H9 (cell line): Measurements from ENCODE around the gene DLG1. TPM values are rescaled to one million over a fixed set of nuclear protein-coding genes. Genes with fewer than 3 reads are reported as not detected.

ENCODE experiments used
- DNase-seq: peaks from one replicate; pipeline ENCODE4 v3.0.0-alpha.2; 2017
- H2AFZ ChIP-seq: one replicate; pipeline ENCODE4 v1.6.1; 2013; ENCODE audit warnings: mild to moderate bottlenecking, low read length, control low read depth, moderate library complexity
- H2AK5ac ChIP-seq: 2 replicates; pipeline ENCODE4 v1.6.1; 2013; ENCODE audit warnings: low read length, control low read depth, mixed read lengths; ENCODE audit not compliant: insufficient read length
- H2BK120ac ChIP-seq: one replicate; pipeline ENCODE4 v1.6.1; 2013; ENCODE audit warnings: low read depth, mild to moderate bottlenecking, low read length, control low read depth, inconsistent platforms; ENCODE audit not compliant: poor library complexity, severe bottlenecking
- H2BK12ac ChIP-seq: 2 replicates; pipeline ENCODE4 v1.6.1; 2013; ENCODE audit warnings: low read length, control low read depth, mixed read lengths, low read depth; ENCODE audit not compliant: insufficient read length
- H2BK15ac ChIP-seq: 2 replicates; pipeline ENCODE4 v1.6.1; 2013; ENCODE audit warnings: low read depth, low read length, control low read depth
- H2BK20ac ChIP-seq: one replicate; pipeline ENCODE4 v1.6.1; 2013; ENCODE audit warnings: low read depth, mild to moderate bottlenecking, low read length, control low read depth, inconsistent platforms; ENCODE audit not compliant: poor library complexity, severe bottlenecking
- H2BK5ac ChIP-seq: 2 replicates; pipeline ENCODE4 v1.6.1; 2013; ENCODE audit warnings: low read length, control low read depth, mixed read lengths; ENCODE audit not compliant: insufficient read length
- H3K14ac ChIP-seq: 2 replicates; pipeline ENCODE4 v1.6.1; 2013; ENCODE audit warnings: low read length, control low read depth; ENCODE audit not compliant: insufficient read depth
- H3K18ac ChIP-seq: 2 replicates; pipeline ENCODE4 v1.6.1; 2013; ENCODE audit warnings: low read depth, mild to moderate bottlenecking, mixed read lengths, low read length, control low read depth; ENCODE audit not compliant: insufficient read length
- H3K23ac ChIP-seq: 2 replicates; pipeline ENCODE4 v1.6.1; 2013; ENCODE audit warnings: low read length, control low read depth, mixed read lengths, low read depth; ENCODE audit not compliant: insufficient read length
- H3K23me2 ChIP-seq: 2 replicates; pipeline ENCODE4 v1.6.1; 2013; ENCODE audit warnings: low read depth, mild to moderate bottlenecking, mixed read lengths, low read length, control low read depth; ENCODE audit not compliant: insufficient read length, poor library complexity, severe bottlenecking
- H3K27ac ChIP-seq: 2 replicates; pipeline ENCODE4 v1.5.1; 2013; ENCODE audit warnings: low read length, control low read depth, mixed read lengths, low read depth; ENCODE audit not compliant: insufficient read length
- H3K27me3 ChIP-seq: 2 replicates; pipeline ENCODE4 v1.6.1; 2013; ENCODE audit warnings: low read length, control low read depth, inconsistent platforms; ENCODE audit not compliant: insufficient read depth
- H3K4ac ChIP-seq: 2 replicates; pipeline ENCODE4 v1.6.1; 2013; ENCODE audit warnings: low read depth, mild to moderate bottlenecking, control low read depth, inconsistent platforms, low read length, moderate library complexity
- H3K4me1 ChIP-seq: 2 replicates; pipeline ENCODE4 v1.6.1; 2013; ENCODE audit warnings: low read length, control low read depth, inconsistent platforms; ENCODE audit not compliant: insufficient read depth
- H3K4me2 ChIP-seq: 2 replicates; pipeline ENCODE4 v1.6.1; 2013; ENCODE audit warnings: low read length, control low read depth, mixed read lengths; ENCODE audit not compliant: insufficient read length, insufficient read depth
- H3K56ac ChIP-seq: 2 replicates; pipeline ENCODE4 v1.6.1; 2013; ENCODE audit warnings: low read depth, mild to moderate bottlenecking, mixed read lengths, low read length, control low read depth; ENCODE audit not compliant: insufficient read length
- H3K79me1 ChIP-seq: 2 replicates; pipeline ENCODE4 v1.6.1; 2013; ENCODE audit warnings: low read depth, mild to moderate bottlenecking, moderate library complexity, low read length, control low read depth, inconsistent platforms; ENCODE audit not compliant: insufficient read depth, poor library complexity, severe bottlenecking
- H3K79me2 ChIP-seq: 2 replicates; pipeline ENCODE4 v1.6.1; 2013; ENCODE audit warnings: low read length, control low read depth, inconsistent platforms; ENCODE audit not compliant: insufficient read depth
- H3K9ac ChIP-seq: 2 replicates; pipeline ENCODE4 v1.6.1; 2013; ENCODE audit warnings: low read length, control low read depth, mixed read lengths; ENCODE audit not compliant: insufficient read length; ENCODE audit errors: extremely low read depth
- H3K9me3 ChIP-seq: one replicate; pipeline ENCODE4 v1.6.1; 2013; ENCODE audit warnings: low read depth, low read length, inconsistent platforms; ENCODE audit not compliant: control insufficient read depth
- H3T11ph ChIP-seq: one replicate; pipeline ENCODE4 v1.6.1; 2013; ENCODE audit warnings: mild to moderate bottlenecking, low read length, control low read depth, inconsistent platforms
- H4K20me1 ChIP-seq: one replicate; pipeline ENCODE4 v1.6.1; 2013; ENCODE audit not compliant: control insufficient read depth, insufficient read length, insufficient read depth
- H4K5ac ChIP-seq: 2 replicates; pipeline ENCODE4 v1.6.1; 2013; ENCODE audit warnings: low read depth, mild to moderate bottlenecking, mixed read lengths, low read length, control low read depth; ENCODE audit not compliant: insufficient read length
- H4K8ac ChIP-seq: replicated peaks from 2 replicates; pipeline ENCODE4 v1.6.1; 2013; ENCODE audit warnings: low read length, control low read depth, mixed read lengths, low read depth; ENCODE audit not compliant: insufficient read length
- H4K91ac ChIP-seq: 2 replicates; pipeline ENCODE4 v1.6.1; 2013; ENCODE audit warnings: low read depth, mild to moderate bottlenecking, moderate library complexity, mixed read lengths, low read length, control low read depth; ENCODE audit not compliant: insufficient read length
- H3K27ac Mint-ChIP-seq, 3 experiments: 2 replicates in 2 of 3; 3 replicates in 1 of 3; pipeline ENCODE4 v1.8.0; 2020 to 2021; ENCODE audit warnings: mixed read lengths in 3 of 3, mild to moderate bottlenecking in 1 of 3, moderate library complexity in 1 of 3
- H3K27me3 Mint-ChIP-seq: 2 replicates; pipeline ENCODE4 v1.8.0; 2021; ENCODE audit warnings: low read depth, mild to moderate bottlenecking, moderate library complexity, mixed read lengths
- H3K36me3 Mint-ChIP-seq, 3 experiments: 2 replicates in 2 of 3; 3 replicates in 1 of 3; pipeline ENCODE4 v1.8.0; 2020 to 2021; ENCODE audit warnings: low read depth in 3 of 3, mixed read lengths in 3 of 3; ENCODE audit not compliant: insufficient read depth in 1 of 3
- H3K4me1 Mint-ChIP-seq, 2 experiments: 2 replicates each; pipeline ENCODE4 v1.8.0; 2020; ENCODE audit warnings: mixed read lengths in 2 of 2
- H3K4me3 Mint-ChIP-seq, 2 experiments: 2 replicates in 1 of 2; 3 replicates in 1 of 2; pipeline ENCODE4 v1.8.0; 2020 to 2021; ENCODE audit warnings: mild to moderate bottlenecking in 2 of 2, mixed read lengths in 2 of 2, moderate library complexity in 1 of 2
- H3K9me3 Mint-ChIP-seq, 2 experiments: 2 replicates in 1 of 2; 3 replicates in 1 of 2; pipeline ENCODE4 v1.8.0; 2020; ENCODE audit warnings: mild to moderate bottlenecking in 2 of 2, mixed read lengths in 2 of 2, moderate library complexity in 1 of 2
- CTCF ChIP-seq: fragments of 200-600 bp; sonication (generic); conservative IDR thresholded peaks from 3 replicates; pipeline ENCODE4 v1.8.0; 2021; ENCODE audit warnings: antibody characterized with exemption, mild to moderate bottlenecking
- WGBS: extraction: QIAGEN DNeasy Blood & Tissue Kit; methylation state at CpG from one replicate; pipeline ENCODE4 v1.1.7; 2013; ENCODE audit warnings: missing lambda C conversion rate, low lambda C conversion rate, mixed read lengths; ENCODE audit not compliant: insufficient read length; ENCODE audit errors: extremely low coverage; 5-methylcytosine and 5-hydroxymethylcytosine counted together
- total RNA-seq: library from RNA; stranded (reverse); gene quantifications from 2 replicates; pipeline ENCODE4 v1.2.1, GENCODE V29; 2021

The DLG1 gene
- total RNA-seq, 1 experiment from 2014 or later = 84.1 TPM

GRCh38 chr3:197270558-197271317 is 27.7 kb downstream of the DLG1 start:
- Histone ChIP-seq H3K56ac (no peak overlapping the region), H2BK120ac (no peak overlapping the region), H2BK15ac (no peak overlapping the region), H3K4me1 (no peaks in the 10 kb centered on the region), H2BK12ac (no peak overlapping the region), H3K9ac (no peak overlapping the region), H3T11ph (no peak overlapping the region), H3K27me3 (no peaks in the 10 kb centered on the region), H4K91ac (no peak overlapping the region), H4K5ac (no peak overlapping the region), H3K23ac (no peak overlapping the region), H3K18ac (no peak overlapping the region), H4K8ac (no peak overlapping the region), H2BK5ac (no peak overlapping the region), H3K9me3 (no peaks in the 10 kb centered on the region), H4K20me1 (no peaks in the 10 kb centered on the region), H3K27ac (no peak overlapping the region), H3K14ac (no peak overlapping the region), H3K4me2 (no peak overlapping the region), H3K23me2 (no peaks in the 10 kb centered on the region), H3K79me1 (peaks cover 13% of the 10 kb centered on the region), H2AK5ac (no peak overlapping the region), H2AFZ (no peak overlapping the region), H3K79me2 (peaks cover 16% of the 10 kb centered on the region; the same call in 1 of the 2 replicates), H3K4ac (no peak overlapping the region), H2BK20ac (no peak overlapping the region)
- no peaks in the 10 kb centered on the region for H3K9me3 Mint-ChIP-seq
- H3K4me1 Mint-ChIP-seq = peaks cover 0 to 7% of the 10 kb centered on the region in 2 experiments; a peak in 1 of 4 replicates
- no peak for DNase-seq
- TF ChIP-seq CTCF = no peak
- peak overlapping the region; percentile 26 to 63 (median 54); a peak in 3 of 7 replicates for H3K27ac Mint-ChIP-seq
- no peak overlapping the region for H3K4me3 Mint-ChIP-seq
- no CpG with 5 or more reads among the region's 4 CpGs for WGBS
- H3K36me3 Mint-ChIP-seq = peaks cover 3 to 20% (median 7%) of the 10 kb centered on the region in 3 experiments; a peak in 5 of 7 replicates
- no peaks in the 10 kb centered on the region for H3K27me3 Mint-ChIP-seq
